ENCODE measurements around the gene CADM1. TPM values are rescaled to one million over a fixed set of nuclear protein-coding genes. Genes with fewer than 3 reads are reported as not detected.

Gene CADM1
- total and polyA plus RNA-seq, 10 of the 15 experiments (the other 5 are each of a cell fraction or from before 2014, with no cell fraction given), result 0.03 to 0.48 (median 0.15) TPM; not detected in 3

DNA sequence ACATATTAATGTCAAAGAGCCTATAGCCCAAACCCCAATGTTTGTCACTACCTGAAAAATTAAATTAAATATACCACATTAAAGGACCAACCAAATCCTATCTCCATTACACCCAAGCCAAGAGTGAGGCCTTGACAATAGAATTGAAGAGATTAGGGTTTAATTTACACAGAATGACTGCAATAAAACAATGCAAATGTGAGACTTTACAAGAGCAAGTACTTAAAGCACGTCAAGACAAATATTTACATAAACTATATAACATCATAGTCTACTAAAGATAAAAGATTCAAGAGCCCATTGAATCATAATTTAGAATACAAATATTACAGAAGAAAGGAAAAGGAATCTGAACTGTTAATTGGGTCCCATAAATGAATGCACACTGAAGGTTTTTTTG lies 85.6 kb downstream of the CADM1 start:
- H3K9me3 ChIP-seq (replicated peaks; ENCODE audit: control insufficient read depth, insufficient read depth, low read length), result no peaks in the 10 kb centered on the region
- FAIRE-seq (no peak), ATAC-seq (no peak), DNase-seq (ENCODE audit: low read depth, low spot score) (no peak)
- H2AFZ ChIP-seq (ENCODE audit: control insufficient read depth, low read depth, low read length), result no peak overlapping the region
- H3K4me2 ChIP-seq (ENCODE audit: control insufficient read depth, insufficient read depth), result no peak overlapping the region
- H3K36me3 ChIP-seq (ENCODE audit: control insufficient read depth in 2 of 2, insufficient read depth in 2 of 2, low read length in 1 of 2), result no peaks in the 10 kb centered on the region
- no peaks in the 10 kb centered on the region for H3K27me3 ChIP-seq (replicated peaks in 1 of 2; ENCODE audit: control insufficient read depth in 2 of 2, insufficient read depth in 2 of 2, low read length in 1 of 2)
- H3K27ac ChIP-seq (ENCODE audit: control insufficient read depth, insufficient read depth), result no peak overlapping the region
- intact Hi-C loops (cut with micrococcal nuclease; ENCODE audit: unreplicated experiment), result no loop called here
- no peaks in the 10 kb centered on the region for H3K79me2 ChIP-seq (ENCODE audit: control insufficient read depth, insufficient read depth, low read length)
- no TSS peak for BruUV-seq (replicated peaks)
- H3K9ac ChIP-seq (ENCODE audit: control insufficient read depth, insufficient read depth, low read length), result no peak overlapping the region
- H3K4me3 ChIP-seq, result no peak overlapping the region
- ChIA-PET SMC1A (ENCODE audit: uncharacterized antibody, unreplicated experiment) (no interaction called here), RAD21 (ENCODE audit: unreplicated experiment) (no interaction called here), POLR2A (no interaction called here), CTCF (no interaction called here)
- TF ChIP-seq POLR2AphosphoS2 (IDR thresholded peaks at IDR 0.05; ENCODE audit: low read depth, low read length), result no peak
- TF ChIP-seq NFYA (IDR thresholded peaks at IDR 0.05; ENCODE audit: borderline replicate concordance, low read depth, low read length), result no peak
- no peak for TF ChIP-seq HCFC1 (IDR thresholded peaks at IDR 0.05; ENCODE audit: low read length)
- no peak for TF ChIP-seq POU2F2 (IDR thresholded peaks at IDR 0.05; ENCODE audit: borderline replicate concordance, low read depth, low read length)
- no peak for TF ChIP-seq ASH2L (IDR thresholded peaks at IDR 0.05; ENCODE audit: borderline replicate concordance, low read depth)
- TF ChIP-seq ZNF207 (IDR thresholded peaks at IDR 0.05; ENCODE audit: borderline replicate concordance), result no peak
- TF ChIP-seq NR2F1 (conservative IDR thresholded peaks at IDR 0.05), result no peak
- no peak for TF ChIP-seq ZNF274 (IDR thresholded peaks at IDR 0.05; ENCODE audit: insufficient read depth, insufficient read length)
- TF ChIP-seq, protein P1, sequence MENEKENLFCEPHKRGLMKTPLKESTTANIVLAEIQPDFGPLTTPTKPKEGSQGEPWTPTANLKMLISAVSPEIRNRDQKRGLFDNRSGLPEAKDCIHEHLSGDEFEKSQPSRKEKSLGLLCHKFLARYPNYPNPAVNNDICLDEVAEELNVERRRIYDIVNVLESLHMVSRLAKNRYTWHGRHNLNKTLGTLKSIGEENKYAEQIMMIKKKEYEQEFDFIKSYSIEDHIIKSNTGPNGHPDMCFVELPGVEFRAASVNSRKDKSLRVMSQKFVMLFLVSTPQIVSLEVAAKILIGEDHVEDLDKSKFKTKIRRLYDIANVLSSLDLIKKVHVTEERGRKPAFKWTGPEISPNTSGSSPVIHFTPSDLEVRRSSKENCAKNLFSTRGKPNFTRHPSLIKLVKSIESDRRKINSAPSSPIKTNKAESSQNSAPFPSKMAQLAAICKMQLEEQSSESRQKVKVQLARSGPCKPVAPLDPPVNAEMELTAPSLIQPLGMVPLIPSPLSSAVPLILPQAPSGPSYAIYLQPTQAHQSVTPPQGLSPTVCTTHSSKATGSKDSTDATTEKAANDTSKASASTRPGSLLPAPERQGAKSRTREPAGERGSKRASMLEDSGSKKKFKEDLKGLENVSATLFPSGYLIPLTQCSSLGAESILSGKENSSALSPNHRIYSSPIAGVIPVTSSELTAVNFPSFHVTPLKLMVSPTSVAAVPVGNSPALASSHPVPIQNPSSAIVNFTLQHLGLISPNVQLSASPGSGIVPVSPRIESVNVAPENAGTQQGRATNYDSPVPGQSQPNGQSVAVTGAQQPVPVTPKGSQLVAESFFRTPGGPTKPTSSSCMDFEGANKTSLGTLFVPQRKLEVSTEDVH (IDR thresholded peaks at IDR 0.05; ENCODE audit: low read depth, partially characterized antibody), result no peak
- no peak for TF ChIP-seq TCF7 (IDR thresholded peaks at IDR 0.05; ENCODE audit: borderline replicate concordance)
- no peaks in the 10 kb centered on the region for H3K4me1 ChIP-seq (ENCODE audit: control insufficient read depth, insufficient read depth, low read length)
- H4K20me1 ChIP-seq (ENCODE audit: control insufficient read depth, insufficient read depth), result no peaks in the 10 kb centered on the region
- in situ Hi-C loops (cut with MboI), result no loop called here
- WGBS (ENCODE audit: insufficient coverage, insufficient replicate concordance, low lambda C conversion rate, missing lambda C conversion rate), result 0% methylated on average over 1 of the region's 1 CpG
